GM11168 (cell line): ENCODE data around the gene TSHZ3.

Experiments used
- in situ Hi-C: fragments of 300-500 bp; cut with MboI; formaldehyde crosslinking; loops from one replicate; pipeline ENCODE4 v1.12.0; 2022; ENCODE audit warnings: low sequenced_read_pairs; ENCODE audit not compliant: unreplicated experiment

TSHZ3 gene

GRCh38 chr19:31349160-31349881 lies at the start of gene TSHZ3:
TSHZ3 (minus strand) TSS chr19:31349436; CDS start chr19:31349219, 217 bp downstream.
- in situ Hi-C loops, result no loop called here

DNA sequence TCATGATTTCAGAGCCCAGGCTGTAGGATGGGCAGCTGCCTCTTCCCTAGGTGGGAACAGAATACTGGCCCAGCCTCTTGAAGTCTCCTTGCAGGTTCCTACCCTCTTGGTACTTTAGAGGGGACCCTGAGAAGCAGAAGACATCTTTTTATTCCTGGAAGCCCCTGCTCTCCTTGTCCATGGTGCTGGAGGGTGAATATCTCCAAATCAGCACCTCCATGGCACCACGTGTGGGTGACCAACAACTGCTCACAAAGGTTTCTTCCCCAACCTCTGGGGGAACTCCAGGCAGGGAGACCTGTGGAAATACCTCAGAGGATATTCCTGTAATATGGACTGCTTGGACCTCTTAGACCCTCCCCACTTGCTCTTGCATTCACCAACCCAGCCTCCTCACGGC lies 48.1 kb upstream of the TSHZ3 start:
- in situ Hi-C loops, result no loop called here

- in situ Hi-C loops, result no loop called here
Measured at GRCh38 chr19:31392464-31392863, 43.2 kb upstream of the TSHZ3 start.

- in situ Hi-C loops, result no loop called here
Measured at GRCh38 chr19:31391518-31391917, 42.3 kb upstream of the TSHZ3 start.

DNA sequence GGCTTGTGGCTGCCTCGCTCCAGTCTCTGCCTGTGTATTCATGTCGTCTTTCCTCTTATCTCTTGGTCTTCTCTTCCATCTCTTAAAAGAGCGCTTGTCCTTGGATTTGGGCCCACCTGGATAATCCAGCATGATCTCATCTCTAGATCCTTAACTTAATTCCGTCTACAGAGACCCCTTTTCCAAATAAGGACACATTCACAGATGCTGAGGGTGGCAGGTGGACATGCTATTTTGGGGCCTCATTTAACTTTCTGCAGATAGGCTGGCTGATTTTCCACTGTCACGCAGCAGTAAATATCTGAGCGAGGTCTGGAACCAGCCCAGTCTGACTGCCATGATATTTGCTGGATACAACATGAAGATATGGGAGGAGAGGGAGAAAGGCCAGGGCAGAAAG lies 41.5 kb upstream of the TSHZ3 start:
- in situ Hi-C loops, result no loop called here

GRCh38 chr19:31389874-31390273 lies 40.6 kb upstream of the TSHZ3 start:
- in situ Hi-C loops, result no loop called here

DNA sequence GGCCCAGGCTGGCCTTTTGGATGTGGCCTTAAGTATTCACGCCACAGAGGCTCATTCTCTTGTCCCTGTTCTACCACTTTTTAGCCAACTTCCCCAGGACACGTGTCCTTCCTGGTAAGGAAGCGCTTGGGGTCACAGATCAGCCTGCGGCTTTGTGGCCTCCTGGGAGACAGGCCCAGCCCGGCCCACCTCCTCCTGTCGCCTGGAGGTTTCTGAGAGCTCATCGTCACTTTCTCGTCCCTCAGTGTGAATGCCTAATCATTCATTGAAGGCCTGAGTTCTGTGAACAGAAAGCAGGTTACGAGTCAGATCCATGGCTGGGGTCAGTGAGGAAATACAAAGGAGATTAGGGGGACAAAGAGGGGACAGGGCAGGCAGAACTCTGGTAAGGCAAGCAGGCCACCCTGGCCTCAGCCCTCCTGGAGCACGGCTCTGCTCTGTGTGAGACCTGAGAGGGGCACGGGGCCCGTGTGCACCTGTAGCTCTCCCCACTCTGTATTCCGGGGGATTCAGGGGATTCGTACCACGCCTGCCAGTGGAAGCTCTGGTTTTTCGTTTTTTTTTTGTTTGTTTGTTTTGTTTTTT lies 38.6 kb upstream of the TSHZ3 start:
- in situ Hi-C loops, result no loop called here

- in situ Hi-C loops, result no loop called here
Measured at GRCh38 chr19:31386806-31387205, 37.6 kb upstream of the TSHZ3 start.

DNA sequence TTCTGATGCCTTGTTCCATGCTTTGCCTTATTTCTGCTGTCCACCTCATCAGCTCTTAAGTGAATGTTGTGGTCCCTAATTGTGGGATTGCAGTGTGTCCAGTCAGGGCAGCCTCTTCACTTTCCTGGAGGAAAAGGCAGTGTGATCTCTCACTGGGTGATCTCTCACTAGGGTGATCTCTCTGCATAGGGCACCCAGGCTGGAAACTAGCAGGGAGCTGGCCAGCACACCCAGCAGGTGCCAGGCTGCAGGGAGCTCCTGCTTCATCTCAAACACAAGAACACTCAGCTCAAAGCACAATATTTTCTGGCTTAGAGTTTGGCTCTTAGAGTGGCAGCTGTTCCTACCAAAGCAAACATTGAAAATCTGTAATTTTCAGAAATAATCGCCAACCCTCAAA lies 36.5 kb upstream of the TSHZ3 start:
- in situ Hi-C loops, result no loop called here

- in situ Hi-C loops, result no loop called here
Measured at GRCh38 chr19:31383553-31383952, 34.3 kb upstream of the TSHZ3 start.

GRCh38 chr19:31380854-31381253 lies 31.6 kb upstream of the TSHZ3 start:
- in situ Hi-C loops, result no loop called here

- in situ Hi-C loops, result no loop called here
Measured at GRCh38 chr19:31378404-31378803, 29.2 kb upstream of the TSHZ3 start.

DNA sequence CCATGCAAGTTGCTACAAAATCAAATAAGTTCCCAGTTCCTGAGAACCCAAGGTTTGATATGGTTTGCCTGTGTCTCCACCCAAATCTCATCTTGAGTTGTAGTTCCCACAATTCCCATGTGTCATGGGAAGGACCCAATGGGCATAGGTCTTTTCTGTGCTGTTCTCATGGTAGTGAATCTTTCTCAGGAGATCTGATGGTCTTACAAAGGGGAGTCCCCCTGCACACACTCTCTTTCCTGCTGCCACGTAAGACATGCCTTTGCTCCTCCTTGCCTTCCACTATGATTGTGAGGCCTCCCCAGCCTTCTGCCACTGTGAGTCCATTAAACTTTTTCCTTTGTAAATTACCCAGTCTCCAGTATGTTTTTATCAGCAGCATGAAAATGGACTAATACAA lies 28.5 kb upstream of the TSHZ3 start:
- in situ Hi-C loops, result no loop called here

DNA sequence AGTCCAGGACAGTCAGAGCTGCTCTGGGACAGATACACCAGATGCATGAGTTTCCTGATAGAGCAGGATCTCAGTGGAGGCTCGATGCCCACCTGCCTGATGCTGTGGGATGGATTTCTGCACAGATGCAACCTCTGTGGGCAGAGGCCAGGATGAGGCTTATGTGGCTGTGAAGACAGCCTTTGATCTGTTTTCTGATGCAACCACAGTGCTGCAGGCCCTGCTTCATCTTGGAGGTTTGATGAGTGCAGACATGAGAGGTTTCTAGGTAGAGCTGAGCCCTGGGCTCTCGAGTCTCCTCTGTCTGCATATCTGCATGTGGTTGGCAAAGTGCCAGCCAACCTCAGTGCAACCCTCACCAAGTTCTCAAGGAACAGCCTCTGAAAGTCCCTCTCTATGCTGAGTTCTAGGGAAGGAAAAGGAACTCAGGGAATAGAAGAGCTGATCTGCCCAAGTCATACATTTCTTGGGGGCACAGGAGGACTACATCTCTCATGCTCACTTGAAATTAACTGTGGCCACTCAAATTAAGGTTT lies 23.1 kb upstream of the TSHZ3 start:
- in situ Hi-C loops, result no loop called here

GRCh38 chr19:31370216-31370615 lies 21.0 kb upstream of the TSHZ3 start:
- in situ Hi-C loops, result no loop called here

- in situ Hi-C loops, result no loop called here
Measured at GRCh38 chr19:31364963-31365362, 15.7 kb upstream of the TSHZ3 start.

- in situ Hi-C loops, result no loop called here
Measured at GRCh38 chr19:31361728-31362127, 12.5 kb upstream of the TSHZ3 start.

GRCh38 chr19:31357315-31357673 lies 8.1 kb upstream of the TSHZ3 start:
- in situ Hi-C loops, result no loop called here

- in situ Hi-C loops, result no loop called here
Measured at GRCh38 chr19:31356587-31357314, 7.5 kb upstream of the TSHZ3 start.

GRCh38 chr19:31355665-31356289 lies 6.5 kb upstream of the TSHZ3 start:
- in situ Hi-C loops, result no loop called here
